ENCODE data around the gene SHLD2. TPM values are rescaled to one million over a fixed set of nuclear protein-coding genes. Genes with fewer than 3 reads are reported as not detected.
"Not testable (repeated sequence)": the region's sequence is repeated elsewhere in the genome, so short reads cannot be mapped to it uniquely, and the experiment has no call there.

The SHLD2 gene
- total and polyA plus RNA-seq, 2 of the 4 experiments (the other 2 are of a cell fraction): 10.6 to 19.9 TPM

GRCh38 chr10:87200924-87201323, 105.9 kb downstream of the SHLD2 start:
- H4K5ac ChIP-seq (ENCODE audit: low read depth, low read length); POLR2A ChIA-PET (ENCODE audit: unreplicated experiment); dilution Hi-C loops (cut with HindIII; ENCODE audit: low sequenced_read_pairs, unreplicated experiment): not testable (repeated sequence)

GRCh38 chr10:87204801-87205200, 109.8 kb downstream of the SHLD2 start:
- H2BK20ac ChIP-seq (ENCODE audit: low read depth, low read length); H4K8ac ChIP-seq (ENCODE audit: low read depth in 2 of 2, low read length in 2 of 2); H2AK9ac ChIP-seq (replicated peaks; ENCODE audit: low read depth, low read length, poor library complexity); intact Hi-C loops (cut with micrococcal nuclease); H3K14ac ChIP-seq (replicated peaks; ENCODE audit: low read depth, low read length); H3K4me3 ChIP-seq (ENCODE audit: insufficient read depth, low read depth, low read length); H3K4me1 ChIP-seq (ENCODE audit: control insufficient read depth, insufficient read depth, low read length); H3K27ac ChIP-seq (ENCODE audit: insufficient read depth, low read length); H3K9ac ChIP-seq (ENCODE audit: low read depth, low read length); H2AFZ ChIP-seq (replicated peaks; ENCODE audit: low read length, poor library complexity); H4K20me1 ChIP-seq (ENCODE audit: insufficient read depth, low read length); H3K79me1 ChIP-seq (ENCODE audit: low read depth in 1 of 2, low read length in 2 of 2); H3K9me1 ChIP-seq (ENCODE audit: insufficient read depth, low read length); DNase-seq; H2BK15ac ChIP-seq (ENCODE audit: low read depth, low read length); H2BK5ac ChIP-seq (ENCODE audit: low read depth, low read length, poor library complexity, severe bottlenecking); CTCF ChIA-PET; H3K4ac ChIP-seq (ENCODE audit: low read depth, low read length); H3K23ac ChIP-seq (ENCODE audit: low read depth, low read length); H3K36me3 ChIP-seq (ENCODE audit: control insufficient read depth, insufficient read depth, low read length); H2BK120ac ChIP-seq (ENCODE audit: low read depth, low read length); H4K91ac ChIP-seq (ENCODE audit: insufficient read depth, low read depth, low read length); H2AK5ac ChIP-seq (ENCODE audit: low read depth, low read length); H3K56ac ChIP-seq (ENCODE audit: extremely low read depth, insufficient read depth, low read length); H4K5ac ChIP-seq (ENCODE audit: low read depth, low read length); H3K27me3 ChIP-seq (ENCODE audit: control insufficient read depth, insufficient read depth, low read length); BruUV-seq (replicated peaks); ATAC-seq (ENCODE audit: low read depth); H3K18ac ChIP-seq (ENCODE audit: low read depth, low read length); H3K4me2 ChIP-seq (ENCODE audit: low read depth, low read length); H3K9me3 ChIP-seq (ENCODE audit: control insufficient read depth, insufficient read depth, low read length); dilution Hi-C loops (cut with HindIII; ENCODE audit: low sequenced_read_pairs, unreplicated experiment); POLR2A ChIA-PET (ENCODE audit: unreplicated experiment): not testable (repeated sequence)
- in situ Hi-C loops (cut with MboI; ENCODE audit: low sequenced_read_pairs): loop anchor here (25.0 kb wide), 1 partner anchor 308 kb away; the partner anchor contains the start of gene MINPP1
- WGBS, 2 experiments (ENCODE audit: extremely low coverage in 2 of 2, insufficient read length in 1 of 2): no CpG with 5 or more reads among the region's 4 CpGs

More at GRCh38 chr10:87200924-87201323, 105.9 kb downstream of the SHLD2 start:
- H3K9me3 ChIP-seq (ENCODE audit: control insufficient read depth, insufficient read depth, low read length); H3K27ac ChIP-seq (ENCODE audit: insufficient read depth, low read length); H4K8ac ChIP-seq (ENCODE audit: low read depth in 2 of 2, low read length in 2 of 2); H3K56ac ChIP-seq (ENCODE audit: extremely low read depth, insufficient read depth, low read length); H3K18ac ChIP-seq (ENCODE audit: low read depth, low read length); H4K91ac ChIP-seq (ENCODE audit: insufficient read depth, low read depth, low read length); H3K4me2 ChIP-seq (ENCODE audit: low read depth, low read length); intact Hi-C loops (cut with micrococcal nuclease); H4K20me1 ChIP-seq (ENCODE audit: insufficient read depth, low read length); H3K4me3 ChIP-seq (ENCODE audit: insufficient read depth, low read depth, low read length); H3K4me1 ChIP-seq (ENCODE audit: control insufficient read depth, insufficient read depth, low read length); H2BK15ac ChIP-seq (ENCODE audit: low read depth, low read length); H3K23ac ChIP-seq (ENCODE audit: low read depth, low read length); H3K36me3 ChIP-seq (ENCODE audit: control insufficient read depth, insufficient read depth, low read length); H3K9ac ChIP-seq (ENCODE audit: low read depth, low read length); H2BK120ac ChIP-seq (ENCODE audit: low read depth, low read length); ATAC-seq (ENCODE audit: low read depth); H3K9me1 ChIP-seq (ENCODE audit: insufficient read depth, low read length); H3K14ac ChIP-seq (replicated peaks; ENCODE audit: low read depth, low read length); H3K4ac ChIP-seq (ENCODE audit: low read depth, low read length); H2AK9ac ChIP-seq (replicated peaks; ENCODE audit: low read depth, low read length, poor library complexity); H2AFZ ChIP-seq (replicated peaks; ENCODE audit: low read length, poor library complexity); H3K27me3 ChIP-seq (ENCODE audit: control insufficient read depth, insufficient read depth, low read length); H3K79me1 ChIP-seq (ENCODE audit: low read depth in 1 of 2, low read length in 2 of 2); H2BK20ac ChIP-seq (ENCODE audit: low read depth, low read length); BruUV-seq (replicated peaks); CTCF ChIA-PET; H2AK5ac ChIP-seq (ENCODE audit: low read depth, low read length); H2BK5ac ChIP-seq (ENCODE audit: low read depth, low read length, poor library complexity, severe bottlenecking): not testable (repeated sequence)
- in situ Hi-C loops (cut with MboI; ENCODE audit: low sequenced_read_pairs): loop anchor here (25.0 kb wide), 1 partner anchor 311 kb away; the partner anchor contains the start of gene MINPP1
- 80% methylated on average over 2 of the region's 6 CpGs; no CpG with 5 or more reads in 1 of the 2 experiments for WGBS, 2 experiments (ENCODE audit: extremely low coverage in 2 of 2, insufficient read length in 1 of 2)
- DNase-seq: peak; percentile 9
